ENCODE measurements around the gene ZNF335. TPM values are rescaled to one million over a fixed set of nuclear protein-coding genes. Genes with fewer than 3 reads are reported as not detected.
A peak's percentile ranks its signal among the peaks of the same experiment; 100 is the strongest.

ZNF335 gene
- total and polyA plus RNA-seq, 2 experiments from 2014 or later: 13.5 to 28.1 TPM

DNA sequence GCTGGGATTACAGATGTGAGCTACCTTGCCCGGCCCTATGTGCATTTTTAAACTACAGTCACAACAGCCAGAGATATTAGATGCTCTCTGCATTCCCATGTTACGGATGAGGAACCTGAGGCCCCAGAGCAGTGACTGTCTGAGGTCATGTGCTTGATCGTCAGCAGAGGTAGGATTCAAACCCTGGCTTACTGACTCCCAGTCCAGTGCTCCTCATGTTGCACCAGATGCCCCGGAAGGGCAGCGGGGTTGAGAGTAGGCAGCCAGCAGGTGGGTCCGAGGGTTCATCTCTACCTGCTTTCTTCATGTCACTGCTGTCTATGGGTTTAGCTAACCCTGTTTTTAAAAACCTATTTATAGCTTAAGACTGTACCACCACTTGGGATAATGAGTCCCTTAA, 9.3 kb upstream of the ZNF335 start:
- H3K36me3 ChIP-seq: no peaks in the 10 kb centered on the region
- H3K4me1 ChIP-seq (ENCODE audit: low read depth): peaks cover 6% of the 10 kb centered on the region
- TF ChIP-seq, protein P1, sequence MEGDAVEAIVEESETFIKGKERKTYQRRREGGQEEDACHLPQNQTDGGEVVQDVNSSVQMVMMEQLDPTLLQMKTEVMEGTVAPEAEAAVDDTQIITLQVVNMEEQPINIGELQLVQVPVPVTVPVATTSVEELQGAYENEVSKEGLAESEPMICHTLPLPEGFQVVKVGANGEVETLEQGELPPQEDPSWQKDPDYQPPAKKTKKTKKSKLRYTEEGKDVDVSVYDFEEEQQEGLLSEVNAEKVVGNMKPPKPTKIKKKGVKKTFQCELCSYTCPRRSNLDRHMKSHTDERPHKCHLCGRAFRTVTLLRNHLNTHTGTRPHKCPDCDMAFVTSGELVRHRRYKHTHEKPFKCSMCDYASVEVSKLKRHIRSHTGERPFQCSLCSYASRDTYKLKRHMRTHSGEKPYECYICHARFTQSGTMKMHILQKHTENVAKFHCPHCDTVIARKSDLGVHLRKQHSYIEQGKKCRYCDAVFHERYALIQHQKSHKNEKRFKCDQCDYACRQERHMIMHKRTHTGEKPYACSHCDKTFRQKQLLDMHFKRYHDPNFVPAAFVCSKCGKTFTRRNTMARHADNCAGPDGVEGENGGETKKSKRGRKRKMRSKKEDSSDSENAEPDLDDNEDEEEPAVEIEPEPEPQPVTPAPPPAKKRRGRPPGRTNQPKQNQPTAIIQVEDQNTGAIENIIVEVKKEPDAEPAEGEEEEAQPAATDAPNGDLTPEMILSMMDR (IDR thresholded peaks at IDR 0.05; ENCODE audit: low read depth, low read length): no peak
- no peak overlapping the region for H3K4me3 ChIP-seq
- H3K27me3 ChIP-seq: no peaks in the 10 kb centered on the region
- H3K27ac ChIP-seq: no peak overlapping the region
- H3K9me3 ChIP-seq (ENCODE audit: low read depth): no peaks in the 10 kb centered on the region
- DNase-seq (ENCODE audit: low read depth in 1 of 2, low spot score in 1 of 2): no peak

DNA sequence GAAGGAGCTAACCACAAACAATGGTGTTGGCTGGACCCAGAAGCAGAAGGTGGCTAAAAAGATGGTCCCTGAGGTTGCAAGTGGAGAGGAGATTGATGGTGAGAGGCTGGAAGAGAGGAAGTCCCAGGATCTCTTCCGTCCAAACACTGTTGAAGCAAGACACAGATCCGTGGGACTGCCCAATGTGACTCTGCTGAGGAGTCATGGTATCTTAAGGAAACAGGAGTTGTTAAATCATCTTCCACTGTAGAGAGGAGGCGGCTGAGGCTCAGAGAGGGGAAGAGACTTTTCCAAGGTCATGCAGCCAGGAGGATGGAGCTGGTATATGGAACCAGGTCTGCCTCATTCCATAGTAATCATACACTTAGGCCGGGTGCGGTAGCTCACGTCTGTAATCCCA, 4.1 kb upstream of the ZNF335 start:
- H3K4me1 ChIP-seq (ENCODE audit: low read depth): peaks cover 6% of the 10 kb centered on the region
- H3K4me3 ChIP-seq: no peak overlapping the region
- H3K9me3 ChIP-seq (ENCODE audit: low read depth): no peaks in the 10 kb centered on the region
- H3K36me3 ChIP-seq: no peaks in the 10 kb centered on the region
- no peak for DNase-seq (ENCODE audit: low read depth in 1 of 2, low spot score in 1 of 2)
- TF ChIP-seq, protein P1 (IDR thresholded peaks at IDR 0.05; ENCODE audit: low read depth, low read length): no peak
- H3K27ac ChIP-seq: no peak overlapping the region
- no peaks in the 10 kb centered on the region for H3K27me3 ChIP-seq

DNA sequence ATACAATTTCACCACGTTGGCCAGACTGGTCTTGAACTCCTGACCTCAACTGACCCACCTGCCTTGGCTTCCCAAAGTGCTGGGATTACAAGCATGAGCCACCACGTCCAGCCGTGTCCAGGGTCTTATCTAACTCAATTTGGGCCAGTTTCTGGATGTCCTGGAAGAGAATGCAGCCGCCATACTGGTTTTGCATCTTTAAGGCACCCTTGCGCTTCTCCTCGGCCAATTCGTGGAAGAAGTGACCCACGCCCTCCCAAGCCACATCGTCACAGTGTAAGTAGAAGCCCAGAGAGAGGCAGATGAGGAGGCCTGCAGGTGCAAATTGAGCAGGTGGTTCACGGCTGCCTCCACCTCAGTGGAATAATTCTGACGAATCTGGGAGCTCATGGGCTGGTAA, 3.7 kb upstream of the ZNF335 start:
- no peak for DNase-seq (ENCODE audit: low read depth in 1 of 2, low spot score in 1 of 2)
- no peak overlapping the region for H3K27ac ChIP-seq
- TF ChIP-seq, protein P1 (IDR thresholded peaks at IDR 0.05; ENCODE audit: low read depth, low read length): no peak

DNA sequence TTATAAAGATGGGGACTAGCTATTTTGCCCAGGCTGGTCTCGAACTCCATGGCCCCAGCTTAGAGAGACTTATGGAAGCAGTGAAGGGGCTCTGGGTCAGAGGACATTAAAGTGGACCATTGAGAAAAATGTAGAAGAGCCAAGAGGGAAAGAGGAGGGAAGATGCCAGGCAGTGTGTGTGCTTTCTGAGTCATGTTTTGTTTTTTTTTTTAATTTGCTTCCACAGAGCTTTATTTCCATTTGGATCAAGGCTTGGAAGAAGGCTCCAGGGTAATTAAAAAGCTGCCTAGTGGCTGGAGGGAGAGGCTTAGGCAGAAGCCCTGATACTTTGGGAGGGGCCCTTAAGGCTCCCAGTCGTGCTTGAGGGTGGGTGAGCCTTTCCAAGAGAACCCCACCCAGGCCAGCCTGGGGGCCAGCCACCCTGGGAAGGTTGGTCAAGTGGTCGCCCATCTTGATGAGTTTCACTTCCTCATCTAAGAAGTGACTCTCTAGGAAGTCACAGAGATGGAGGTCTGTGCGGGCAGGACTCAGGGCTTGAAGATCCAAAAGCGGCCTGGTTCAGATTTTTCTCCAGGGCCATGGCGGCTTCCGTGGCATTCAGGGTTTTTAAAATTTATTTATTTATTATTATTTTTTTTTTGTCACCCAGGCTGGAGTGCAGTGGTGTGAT, 3.0 kb upstream of the ZNF335 start:
- TF ChIP-seq, protein P1 (IDR thresholded peaks at IDR 0.05; ENCODE audit: low read depth, low read length): no peak
- Histone ChIP-seq H3K4me1 (ENCODE audit: low read depth) (peaks cover 6% of the 10 kb centered on the region), H3K4me3 (no peak overlapping the region), H3K36me3 (no peaks in the 10 kb centered on the region), H3K9me3 (ENCODE audit: low read depth) (no peaks in the 10 kb centered on the region), H3K27me3 (no peaks in the 10 kb centered on the region), H3K27ac (no peak overlapping the region)
- DNase-seq (ENCODE audit: low read depth in 1 of 2, low spot score in 1 of 2): no peak

More for the DNA sequence above, 3.7 kb upstream of the ZNF335 start:
- no peaks in the 10 kb centered on the region for H3K36me3 ChIP-seq
- no peaks in the 10 kb centered on the region for H3K9me3 ChIP-seq (ENCODE audit: low read depth)
- peaks cover 6% of the 10 kb centered on the region for H3K4me1 ChIP-seq (ENCODE audit: low read depth)
- H3K4me3 ChIP-seq: no peak overlapping the region
- no peaks in the 10 kb centered on the region for H3K27me3 ChIP-seq

DNA sequence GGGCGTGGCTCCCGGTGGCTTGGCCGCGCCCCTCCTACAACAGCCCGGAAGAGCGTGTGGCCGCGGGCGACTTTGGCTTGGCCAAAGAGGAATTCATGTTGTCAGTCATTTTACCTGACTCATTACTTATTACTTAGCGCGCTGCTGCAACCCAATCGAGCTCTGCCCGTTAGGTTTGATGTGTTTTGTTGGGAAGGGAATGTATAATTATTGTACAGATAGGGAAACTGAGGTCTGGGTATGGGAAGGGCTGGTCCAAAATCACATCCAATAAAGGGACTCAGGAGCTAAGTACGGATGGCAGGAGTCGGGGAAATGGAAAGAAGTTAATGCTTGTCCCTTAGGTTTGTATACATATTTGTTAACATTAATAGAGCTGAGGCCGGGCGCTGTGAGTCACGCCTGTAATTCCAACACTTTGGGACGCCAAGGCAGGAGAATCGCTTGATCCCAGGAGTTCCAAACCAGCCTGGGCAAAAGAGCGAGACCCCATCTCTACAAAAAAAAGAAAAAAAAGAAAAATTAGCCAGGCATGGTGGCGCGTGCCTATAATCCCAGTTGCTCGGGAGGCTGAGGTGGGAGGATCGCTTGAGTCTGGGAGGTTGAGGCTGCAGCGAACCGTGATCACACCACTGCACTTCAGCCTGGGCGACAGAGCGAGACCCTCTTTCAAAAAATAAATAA, 639 bp upstream of the ZNF335 start:
- peak overlapping the region; percentile 99 for H3K27ac ChIP-seq
- no peak for DNase-seq (ENCODE audit: low read depth in 1 of 2, low spot score in 1 of 2)
- H3K4me3 ChIP-seq: peak overlapping the region; percentile 49
- TF ChIP-seq, protein P1 (IDR thresholded peaks at IDR 0.05; ENCODE audit: low read depth, low read length): no peak
- peaks cover 7% of the 10 kb centered on the region for H3K36me3 ChIP-seq
- H3K9me3 ChIP-seq (ENCODE audit: low read depth): no peaks in the 10 kb centered on the region
- peaks cover 2% of the 10 kb centered on the region for H3K4me1 ChIP-seq (ENCODE audit: low read depth)
- H3K27me3 ChIP-seq: no peaks in the 10 kb centered on the region
